Keratinocyte (primary cell): ENCODE measurements around the gene C11orf65.

Experiments used
- CTCF ChIP-seq, 3 experiments: IDR thresholded peaks in 1 of 3; conservative IDR thresholded peaks in 1 of 3; optimal IDR thresholded peaks in 1 of 3; 2 replicates in 2 of 3; 3 replicates in 1 of 3; pipeline versions ENCODE3 to v1.5.1; 2011; ENCODE audit warnings: low read length in 3 of 3, mild to moderate bottlenecking in 3 of 3, moderate library complexity in 2 of 3, control low read depth in 1 of 3, inconsistent platforms in 1 of 3; ENCODE audit not compliant: insufficient read depth in 2 of 3; ENCODE audit errors: extremely low read depth in 1 of 3
- EZH2 ChIP-seq: IDR thresholded peaks from one replicate; pipeline ENCODE4 v1.6.1; 2012; ENCODE audit warnings: inconsistent platforms, mild to moderate bottlenecking, low read length, moderate library complexity

- TF ChIP-seq CTCF (optimal IDR thresholded peaks at IDR 0.05 in 1 of 3, IDR thresholded peaks at IDR 0.05 in 1 of 3, conservative IDR thresholded peaks at IDR 0.05 in 1 of 3; ENCODE audit: extremely low read depth in 1 of 3, insufficient read depth in 2 of 3, low read length in 3 of 3) (no peak), EZH2 (no peak)
Observed at GRCh38 chr11:108453207-108453835, 14.0 kb downstream of the C11orf65 start.
